H9 (cell line): Measurements from ENCODE around the gene TCF25. TPM values are rescaled to one million over a fixed set of nuclear protein-coding genes. Genes with fewer than 3 reads are reported as not detected.

Source experiments
- DNase-seq: peaks from one replicate; pipeline ENCODE4 v3.0.0-alpha.2; 2017
- H2AFZ ChIP-seq: one replicate; pipeline ENCODE4 v1.6.1; 2013; ENCODE audit warnings: mild to moderate bottlenecking, low read length, control low read depth, moderate library complexity
- H2AK5ac ChIP-seq: 2 replicates; pipeline ENCODE4 v1.6.1; 2013; ENCODE audit warnings: low read length, control low read depth, mixed read lengths; ENCODE audit not compliant: insufficient read length
- H2BK120ac ChIP-seq: one replicate; pipeline ENCODE4 v1.6.1; 2013; ENCODE audit warnings: low read depth, mild to moderate bottlenecking, low read length, control low read depth, inconsistent platforms; ENCODE audit not compliant: poor library complexity, severe bottlenecking
- H2BK12ac ChIP-seq: 2 replicates; pipeline ENCODE4 v1.6.1; 2013; ENCODE audit warnings: low read length, control low read depth, mixed read lengths, low read depth; ENCODE audit not compliant: insufficient read length
- H2BK15ac ChIP-seq: 2 replicates; pipeline ENCODE4 v1.6.1; 2013; ENCODE audit warnings: low read depth, low read length, control low read depth
- H2BK20ac ChIP-seq: one replicate; pipeline ENCODE4 v1.6.1; 2013; ENCODE audit warnings: low read depth, mild to moderate bottlenecking, low read length, control low read depth, inconsistent platforms; ENCODE audit not compliant: poor library complexity, severe bottlenecking
- H2BK5ac ChIP-seq: 2 replicates; pipeline ENCODE4 v1.6.1; 2013; ENCODE audit warnings: low read length, control low read depth, mixed read lengths; ENCODE audit not compliant: insufficient read length
- H3K14ac ChIP-seq: 2 replicates; pipeline ENCODE4 v1.6.1; 2013; ENCODE audit warnings: low read length, control low read depth; ENCODE audit not compliant: insufficient read depth
- H3K18ac ChIP-seq: 2 replicates; pipeline ENCODE4 v1.6.1; 2013; ENCODE audit warnings: low read depth, mild to moderate bottlenecking, mixed read lengths, low read length, control low read depth; ENCODE audit not compliant: insufficient read length
- H3K23ac ChIP-seq: 2 replicates; pipeline ENCODE4 v1.6.1; 2013; ENCODE audit warnings: low read length, control low read depth, mixed read lengths, low read depth; ENCODE audit not compliant: insufficient read length
- H3K23me2 ChIP-seq: 2 replicates; pipeline ENCODE4 v1.6.1; 2013; ENCODE audit warnings: low read depth, mild to moderate bottlenecking, mixed read lengths, low read length, control low read depth; ENCODE audit not compliant: insufficient read length, poor library complexity, severe bottlenecking
- H3K27ac ChIP-seq: 2 replicates; pipeline ENCODE4 v1.5.1; 2013; ENCODE audit warnings: low read length, control low read depth, mixed read lengths, low read depth; ENCODE audit not compliant: insufficient read length
- H3K27me3 ChIP-seq: 2 replicates; pipeline ENCODE4 v1.6.1; 2013; ENCODE audit warnings: low read length, control low read depth, inconsistent platforms; ENCODE audit not compliant: insufficient read depth
- H3K4ac ChIP-seq: 2 replicates; pipeline ENCODE4 v1.6.1; 2013; ENCODE audit warnings: low read depth, mild to moderate bottlenecking, control low read depth, inconsistent platforms, low read length, moderate library complexity
- H3K4me1 ChIP-seq: 2 replicates; pipeline ENCODE4 v1.6.1; 2013; ENCODE audit warnings: low read length, control low read depth, inconsistent platforms; ENCODE audit not compliant: insufficient read depth
- H3K4me2 ChIP-seq: 2 replicates; pipeline ENCODE4 v1.6.1; 2013; ENCODE audit warnings: low read length, control low read depth, mixed read lengths; ENCODE audit not compliant: insufficient read length, insufficient read depth
- H3K56ac ChIP-seq: 2 replicates; pipeline ENCODE4 v1.6.1; 2013; ENCODE audit warnings: low read depth, mild to moderate bottlenecking, mixed read lengths, low read length, control low read depth; ENCODE audit not compliant: insufficient read length
- H3K79me1 ChIP-seq: 2 replicates; pipeline ENCODE4 v1.6.1; 2013; ENCODE audit warnings: low read depth, mild to moderate bottlenecking, moderate library complexity, low read length, control low read depth, inconsistent platforms; ENCODE audit not compliant: insufficient read depth, poor library complexity, severe bottlenecking
- H3K79me2 ChIP-seq: 2 replicates; pipeline ENCODE4 v1.6.1; 2013; ENCODE audit warnings: low read length, control low read depth, inconsistent platforms; ENCODE audit not compliant: insufficient read depth
- H3K9ac ChIP-seq: 2 replicates; pipeline ENCODE4 v1.6.1; 2013; ENCODE audit warnings: low read length, control low read depth, mixed read lengths; ENCODE audit not compliant: insufficient read length; ENCODE audit errors: extremely low read depth
- H3K9me3 ChIP-seq: one replicate; pipeline ENCODE4 v1.6.1; 2013; ENCODE audit warnings: low read depth, low read length, inconsistent platforms; ENCODE audit not compliant: control insufficient read depth
- H3T11ph ChIP-seq: one replicate; pipeline ENCODE4 v1.6.1; 2013; ENCODE audit warnings: mild to moderate bottlenecking, low read length, control low read depth, inconsistent platforms
- H4K20me1 ChIP-seq: one replicate; pipeline ENCODE4 v1.6.1; 2013; ENCODE audit not compliant: control insufficient read depth, insufficient read length, insufficient read depth
- H4K5ac ChIP-seq: 2 replicates; pipeline ENCODE4 v1.6.1; 2013; ENCODE audit warnings: low read depth, mild to moderate bottlenecking, mixed read lengths, low read length, control low read depth; ENCODE audit not compliant: insufficient read length
- H4K8ac ChIP-seq: replicated peaks from 2 replicates; pipeline ENCODE4 v1.6.1; 2013; ENCODE audit warnings: low read length, control low read depth, mixed read lengths, low read depth; ENCODE audit not compliant: insufficient read length
- H4K91ac ChIP-seq: 2 replicates; pipeline ENCODE4 v1.6.1; 2013; ENCODE audit warnings: low read depth, mild to moderate bottlenecking, moderate library complexity, mixed read lengths, low read length, control low read depth; ENCODE audit not compliant: insufficient read length
- H3K27ac Mint-ChIP-seq, 3 experiments: 2 replicates in 2 of 3; 3 replicates in 1 of 3; pipeline ENCODE4 v1.8.0; 2020 to 2021; ENCODE audit warnings: mixed read lengths in 3 of 3, mild to moderate bottlenecking in 1 of 3, moderate library complexity in 1 of 3
- H3K27me3 Mint-ChIP-seq: 2 replicates; pipeline ENCODE4 v1.8.0; 2021; ENCODE audit warnings: low read depth, mild to moderate bottlenecking, moderate library complexity, mixed read lengths
- H3K36me3 Mint-ChIP-seq, 3 experiments: 2 replicates in 2 of 3; 3 replicates in 1 of 3; pipeline ENCODE4 v1.8.0; 2020 to 2021; ENCODE audit warnings: low read depth in 3 of 3, mixed read lengths in 3 of 3; ENCODE audit not compliant: insufficient read depth in 1 of 3
- H3K4me1 Mint-ChIP-seq, 2 experiments: 2 replicates each; pipeline ENCODE4 v1.8.0; 2020; ENCODE audit warnings: mixed read lengths in 2 of 2
- H3K4me3 Mint-ChIP-seq, 2 experiments: 2 replicates in 1 of 2; 3 replicates in 1 of 2; pipeline ENCODE4 v1.8.0; 2020 to 2021; ENCODE audit warnings: mild to moderate bottlenecking in 2 of 2, mixed read lengths in 2 of 2, moderate library complexity in 1 of 2
- H3K9me3 Mint-ChIP-seq, 2 experiments: 2 replicates in 1 of 2; 3 replicates in 1 of 2; pipeline ENCODE4 v1.8.0; 2020; ENCODE audit warnings: mild to moderate bottlenecking in 2 of 2, mixed read lengths in 2 of 2, moderate library complexity in 1 of 2
- CTCF ChIP-seq: fragments of 200-600 bp; sonication (generic); conservative IDR thresholded peaks from 3 replicates; pipeline ENCODE4 v1.8.0; 2021; ENCODE audit warnings: antibody characterized with exemption, mild to moderate bottlenecking
- whole genome bisulfite sequencing: extraction: QIAGEN DNeasy Blood & Tissue Kit; methylation state at CpG from one replicate; pipeline ENCODE4 v1.1.7; 2013; ENCODE audit warnings: missing lambda C conversion rate, low lambda C conversion rate, mixed read lengths; ENCODE audit not compliant: insufficient read length; ENCODE audit errors: extremely low coverage; 5-methylcytosine and 5-hydroxymethylcytosine counted together
- total RNA-seq: library from RNA; stranded (reverse); gene quantifications from 2 replicates; pipeline ENCODE4 v1.2.1, GENCODE V29; 2021

Gene TCF25
- total RNA-seq, 1 experiment from 2014 or later = 109 TPM

GRCh38 chr16:89855986-89856385, 17.4 kb upstream of the TCF25 start:
- no CpG with 5 or more reads among the region's 22 CpGs for WGBS
- H3K4me1 Mint-ChIP-seq = peaks cover 3% of the 10 kb centered on the region in 2 experiments; a peak in 3 of 4 replicates
- no peak overlapping the region for H2AFZ ChIP-seq
- H3K4ac ChIP-seq = no peak overlapping the region
- H2BK12ac ChIP-seq = no peak overlapping the region
- no peaks in the 10 kb centered on the region for H3K9me3 ChIP-seq
- H3K36me3 Mint-ChIP-seq = no peaks in the 10 kb centered on the region; a peak in 1 of 7 replicates
- H3K9ac ChIP-seq = no peak overlapping the region
- H3K79me2 ChIP-seq = no peaks in the 10 kb centered on the region
- no peak for DNase-seq
- no peak overlapping the region for H3K4me3 Mint-ChIP-seq
- H3K9me3 Mint-ChIP-seq = no peaks in the 10 kb centered on the region
- no peak overlapping the region for H3K14ac ChIP-seq
- no peak overlapping the region for H3K4me2 ChIP-seq
- H3K27ac Mint-ChIP-seq = no peak overlapping the region
- H4K8ac ChIP-seq = no peak overlapping the region
- no peaks in the 10 kb centered on the region; the same call in 1 of the 2 replicates for H3K27me3 Mint-ChIP-seq
- no peaks in the 10 kb centered on the region for H4K20me1 ChIP-seq
- no peak overlapping the region for H3K23ac ChIP-seq
- no peak overlapping the region for H2BK15ac ChIP-seq
- H3K56ac ChIP-seq = no peak overlapping the region
- H2BK20ac ChIP-seq = no peak overlapping the region
- no peak overlapping the region for H2BK5ac ChIP-seq
- no peak overlapping the region for H4K5ac ChIP-seq
- H3K18ac ChIP-seq = no peak overlapping the region
- no peak overlapping the region for H2AK5ac ChIP-seq
- no peaks in the 10 kb centered on the region for H3K23me2 ChIP-seq
- H3K4me1 ChIP-seq = no peaks in the 10 kb centered on the region
- no peaks in the 10 kb centered on the region for H3K27me3 ChIP-seq
- no peak overlapping the region for H3K27ac ChIP-seq
- TF ChIP-seq CTCF = no peak
- no peak overlapping the region for H3T11ph ChIP-seq
- H4K91ac ChIP-seq = no peak overlapping the region
- H3K79me1 ChIP-seq = no peaks in the 10 kb centered on the region
- H2BK120ac ChIP-seq = no peak overlapping the region
